SKM-1 treated with dmso at 0.1 percent for 144 hours (cell line): ENCODE data around the gene BCAP29.

Source experiments
- DNase-seq: peaks from one replicate; lab custom pipeline; 2025; ENCODE audit not compliant: unreplicated experiment; lab: John Stamatoyannopoulos, UW

Gene BCAP29

GRCh38 chr7:107581387-107582013 lies 1.5 kb downstream of the BCAP29 start:
- DNase-seq: no peak

GRCh38 chr7:107582875-107583274 lies 2.8 kb downstream of the BCAP29 start:
- DNase-seq: no peak

- DNase-seq: no peak
These were observed 4.7 kb downstream of the BCAP29 start for GRCh38 chr7:107584716-107585115.

GRCh38 chr7:107588529-107589130 lies 8.6 kb downstream of the BCAP29 start:
- DNase-seq: no peak

DNA sequence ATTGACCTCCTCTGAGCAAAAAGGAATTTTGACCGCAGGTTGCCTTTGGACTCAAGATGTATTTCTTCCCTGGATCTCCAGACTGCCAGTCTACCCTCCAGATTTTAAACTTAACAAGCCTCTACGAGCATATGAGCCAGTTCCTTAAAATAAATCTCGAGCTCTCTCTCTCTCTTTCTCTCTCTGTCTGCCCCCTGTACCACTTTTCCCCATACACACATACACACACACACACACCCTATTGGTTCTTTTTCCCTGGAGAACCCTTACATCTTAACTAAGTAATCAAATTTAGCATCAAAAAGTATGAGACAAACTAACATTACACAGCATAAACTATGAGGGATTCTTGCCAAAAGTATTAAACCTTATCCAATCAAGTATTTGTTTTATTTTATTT lies 11.4 kb downstream of the BCAP29 start:
- no peak for DNase-seq

DNA sequence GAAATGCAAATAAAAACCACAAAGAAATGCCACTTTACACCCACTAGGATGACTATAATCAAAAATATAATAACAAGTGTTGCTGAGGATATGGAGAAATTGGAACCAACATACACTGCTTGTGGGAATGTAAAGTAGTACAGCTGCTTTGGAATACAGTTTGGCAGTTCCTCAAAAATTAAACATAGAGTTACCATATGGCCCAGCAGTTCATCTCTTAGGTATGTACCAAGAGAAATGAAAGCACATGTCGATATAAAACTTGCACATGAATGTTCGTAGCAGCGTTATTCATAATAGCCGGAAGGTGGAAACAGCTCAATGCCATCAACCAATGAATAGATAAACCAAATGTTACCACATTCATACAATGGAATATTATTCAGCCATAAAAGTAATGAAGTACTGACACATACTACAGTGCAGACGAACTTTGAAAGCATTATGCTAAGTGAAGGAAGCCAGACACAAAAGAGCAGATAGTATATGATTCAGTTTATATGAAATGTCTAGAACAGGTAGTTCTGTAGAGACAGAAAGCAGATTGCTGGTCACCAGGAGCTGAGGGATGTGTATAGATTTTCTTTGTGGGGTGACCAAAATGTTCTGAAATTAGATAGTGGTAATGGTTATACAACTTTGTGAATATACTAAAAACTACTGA lies 12.4 kb downstream of the BCAP29 start:
- DNase-seq: no peak

DNA sequence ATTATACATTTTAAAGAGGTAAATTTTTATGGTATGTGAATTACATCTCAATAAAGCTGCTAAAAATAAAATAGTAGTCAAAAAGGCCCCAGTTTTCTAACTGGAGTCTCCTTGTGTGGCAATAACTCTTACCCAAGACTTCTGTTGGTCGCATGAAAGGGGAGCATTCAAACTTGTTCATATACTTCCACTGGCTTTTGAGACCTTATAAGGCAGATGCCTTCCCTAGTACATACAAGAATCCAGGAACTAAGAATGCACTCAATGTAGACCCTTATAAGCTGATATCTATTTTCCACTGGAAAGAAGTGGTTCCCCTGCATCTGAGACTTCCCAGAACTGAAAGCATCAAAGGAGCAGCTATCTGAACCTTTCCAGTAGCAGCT lies 13.0 kb downstream of the BCAP29 start:
- peak; percentile 16 for DNase-seq

- DNase-seq: no peak
These were observed 15.1 kb downstream of the BCAP29 start for GRCh38 chr7:107594961-107595737.

DNA sequence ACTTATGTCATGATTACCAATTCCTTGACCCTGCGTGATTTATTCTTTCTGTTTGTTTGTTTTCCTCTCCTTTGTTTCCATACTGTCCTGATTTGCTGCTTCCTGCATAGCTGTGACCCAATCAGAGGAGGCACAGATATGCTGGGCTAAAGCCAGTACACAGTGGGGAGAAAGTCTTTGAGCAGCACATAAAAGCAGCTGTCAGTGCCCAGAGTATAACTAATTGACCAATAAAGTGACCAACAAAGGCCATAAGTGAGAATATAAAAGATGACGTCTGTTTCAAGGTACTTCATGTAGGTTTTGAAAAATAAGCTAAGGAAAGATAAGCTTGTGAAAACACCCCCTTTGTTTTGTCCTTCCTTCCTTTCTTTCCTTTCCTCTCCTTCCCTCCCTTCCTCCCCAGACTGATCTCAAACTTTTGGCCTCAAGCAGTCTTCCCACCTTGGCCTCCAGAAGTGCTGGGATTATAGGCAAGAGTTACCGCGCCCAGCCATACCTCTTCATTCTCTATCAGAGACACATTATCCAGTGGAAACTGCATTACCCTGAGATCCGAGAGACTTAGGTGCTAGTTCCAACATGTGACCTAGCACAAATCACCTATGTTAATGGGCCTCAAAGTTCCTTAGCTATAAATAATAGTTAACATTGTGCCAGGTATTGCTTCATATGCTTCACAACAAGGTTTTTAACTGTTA lies 17.0 kb downstream of the BCAP29 start:
- no peak for DNase-seq

DNA sequence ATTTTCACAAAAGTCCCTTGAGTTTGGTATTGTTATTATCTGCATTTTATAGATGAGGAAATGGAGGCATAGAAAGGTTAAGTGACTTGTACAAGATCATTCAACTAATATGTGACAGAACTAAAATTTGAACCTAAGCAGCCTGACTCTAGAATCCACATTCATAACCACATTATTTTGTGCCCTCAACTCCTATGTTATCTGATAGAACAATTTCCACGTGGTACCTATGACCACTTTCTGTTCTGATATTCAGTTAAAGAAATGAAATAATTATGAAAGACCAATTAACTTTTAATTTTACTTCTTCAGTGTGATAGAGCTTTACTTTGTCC lies 17.5 kb downstream of the BCAP29 start:
- DNase-seq: no peak

DNA sequence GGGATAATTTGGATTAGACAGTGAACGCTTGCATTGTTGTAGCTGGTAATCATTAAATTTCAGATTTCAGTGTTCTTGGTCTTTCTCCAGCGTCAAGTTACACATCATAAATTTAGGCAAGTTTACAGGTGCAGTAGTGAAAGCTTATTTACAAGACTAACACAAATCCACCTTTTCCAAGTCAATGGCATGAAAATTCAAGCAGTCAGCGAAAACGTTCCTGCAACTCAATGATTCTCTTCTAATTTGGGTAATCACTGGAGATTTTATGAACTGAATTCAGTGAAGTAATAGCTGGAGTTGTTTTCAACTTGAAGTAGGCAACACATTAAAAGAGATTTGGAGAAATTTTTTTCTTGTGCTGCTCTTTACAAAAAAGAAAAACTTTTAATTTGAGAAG lies 17.9 kb downstream of the BCAP29 start:
- no peak for DNase-seq

DNA sequence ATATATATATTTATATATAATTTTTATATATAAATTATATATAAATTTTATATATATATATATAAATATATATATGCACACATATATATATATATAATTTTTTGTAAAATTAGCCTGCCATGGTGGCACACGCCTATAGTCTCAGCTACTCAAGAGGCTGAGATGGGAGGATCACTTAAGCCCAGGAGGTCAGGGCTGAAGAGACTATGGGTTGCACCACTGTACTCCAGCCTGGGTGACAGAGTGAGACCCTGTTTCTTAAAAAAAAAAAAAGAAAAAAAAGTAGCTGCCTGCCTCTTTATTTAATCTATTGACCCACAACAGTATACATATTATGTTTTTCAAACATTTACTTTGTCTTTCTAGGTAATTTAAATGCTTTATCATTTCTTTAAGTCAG lies 19.2 kb downstream of the BCAP29 start:
- DNase-seq: no peak

DNA sequence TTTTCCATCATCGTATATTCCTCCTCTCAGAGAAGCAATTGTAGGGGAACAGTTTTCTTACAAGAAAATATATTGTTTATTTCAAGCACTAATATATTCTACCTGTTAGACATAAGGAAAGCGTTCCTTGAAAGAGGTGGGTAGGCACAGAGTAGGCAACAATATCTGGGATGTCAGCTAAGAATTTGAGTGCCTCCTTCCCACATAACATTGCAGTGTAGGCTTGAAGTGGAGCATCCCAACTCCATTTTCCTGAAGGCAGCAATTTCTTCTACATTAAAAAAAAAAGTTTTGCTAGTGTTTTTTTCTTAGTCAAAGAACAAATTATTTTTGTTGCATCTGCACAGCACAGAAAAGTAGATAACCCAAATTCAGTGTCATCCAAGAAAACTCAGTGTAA lies 20.8 kb downstream of the BCAP29 start:
- no peak for DNase-seq

GRCh38 chr7:107605218-107605815 lies 25.3 kb downstream of the BCAP29 start:
- no peak for DNase-seq

- no peak for DNase-seq
These were observed 26.3 kb downstream of the BCAP29 start for GRCh38 chr7:107606303-107606702.

- DNase-seq: no peak
These were observed 29.8 kb downstream of the BCAP29 start for GRCh38 chr7:107609811-107610261.

GRCh38 chr7:107610323-107610722 lies 30.3 kb downstream of the BCAP29 start:
- no peak for DNase-seq

- DNase-seq: no peak
These were observed 33.4 kb downstream of the BCAP29 start for GRCh38 chr7:107613439-107613838.

DNA sequence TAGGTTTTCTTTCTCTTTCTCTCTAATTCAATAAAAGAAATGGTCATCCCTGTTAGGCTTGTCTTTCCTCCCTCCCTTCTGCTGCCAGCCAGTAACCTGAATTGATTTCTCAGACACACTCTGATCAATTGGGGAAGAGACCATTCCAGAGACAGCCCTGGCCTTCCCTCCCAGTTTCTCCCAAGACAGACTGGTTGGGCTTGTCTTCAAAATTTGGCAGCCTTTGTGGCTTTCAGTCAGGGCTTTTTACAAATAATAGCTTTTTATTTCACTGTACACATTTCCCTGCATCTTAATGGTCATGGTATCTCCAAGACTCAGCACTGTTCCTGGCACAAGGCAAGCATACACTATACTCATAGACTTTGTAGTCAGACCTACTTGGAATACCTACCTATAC lies 33.9 kb downstream of the BCAP29 start:
- DNase-seq: no peak

DNA sequence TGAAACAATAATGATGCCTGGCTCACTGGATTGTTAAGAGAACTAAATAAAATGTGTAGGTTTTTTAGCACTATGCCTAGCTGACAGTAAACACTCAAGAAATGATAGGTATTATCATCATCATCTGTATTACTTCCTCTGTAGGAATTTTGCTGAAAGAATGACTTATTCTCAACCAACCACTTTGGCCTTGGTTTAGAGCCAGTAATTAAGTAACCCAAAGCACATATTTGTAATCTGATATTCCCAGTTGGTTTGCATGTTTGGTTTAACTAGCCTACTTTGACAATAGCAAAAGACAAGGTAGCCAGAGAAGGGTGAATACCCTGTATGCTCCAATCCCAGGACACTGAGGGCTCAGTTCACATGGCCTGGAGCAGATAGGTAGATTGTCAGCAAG lies 34.4 kb downstream of the BCAP29 start:
- no peak for DNase-seq
